Nephron progenitor cell (in vitro differentiated cells): ENCODE data around the gene MAPKAP1.

Experiments
- DNase-seq: peaks from one replicate; pipeline ENCODE4 v3.0.0; 2021
- H3K27ac Mint-ChIP-seq: 2 replicates; pipeline ENCODE4 v1.8.0; 2021; ENCODE audit warnings: mild to moderate bottlenecking, moderate library complexity, mixed read lengths
- H3K27me3 Mint-ChIP-seq: 2 replicates; pipeline ENCODE4 v1.8.0; 2021; ENCODE audit warnings: mild to moderate bottlenecking, low read depth, mixed read lengths; ENCODE audit not compliant: poor library complexity
- H3K36me3 Mint-ChIP-seq: 2 replicates; pipeline ENCODE4 v1.8.0; 2021; ENCODE audit warnings: low read depth, mixed read lengths
- H3K4me1 Mint-ChIP-seq: 2 replicates; pipeline ENCODE4 v1.8.0; 2021; ENCODE audit warnings: mixed read lengths
- H3K4me3 Mint-ChIP-seq: 2 replicates; pipeline ENCODE4 v1.8.0; 2021; ENCODE audit warnings: mild to moderate bottlenecking, moderate library complexity, mixed read lengths
- H3K9me3 Mint-ChIP-seq: 2 replicates; pipeline ENCODE4 v1.8.0; 2021; ENCODE audit warnings: mild to moderate bottlenecking, moderate library complexity, mixed read lengths
- TF ChIP-seq, protein P1 (sequence below): fragments of 200-600 bp; sonication (generic); IDR thresholded peaks from 2 replicates; pipeline ENCODE4 v1.5.0; 2021; ENCODE audit warnings: antibody characterized with exemption

MAPKAP1 gene

DNA sequence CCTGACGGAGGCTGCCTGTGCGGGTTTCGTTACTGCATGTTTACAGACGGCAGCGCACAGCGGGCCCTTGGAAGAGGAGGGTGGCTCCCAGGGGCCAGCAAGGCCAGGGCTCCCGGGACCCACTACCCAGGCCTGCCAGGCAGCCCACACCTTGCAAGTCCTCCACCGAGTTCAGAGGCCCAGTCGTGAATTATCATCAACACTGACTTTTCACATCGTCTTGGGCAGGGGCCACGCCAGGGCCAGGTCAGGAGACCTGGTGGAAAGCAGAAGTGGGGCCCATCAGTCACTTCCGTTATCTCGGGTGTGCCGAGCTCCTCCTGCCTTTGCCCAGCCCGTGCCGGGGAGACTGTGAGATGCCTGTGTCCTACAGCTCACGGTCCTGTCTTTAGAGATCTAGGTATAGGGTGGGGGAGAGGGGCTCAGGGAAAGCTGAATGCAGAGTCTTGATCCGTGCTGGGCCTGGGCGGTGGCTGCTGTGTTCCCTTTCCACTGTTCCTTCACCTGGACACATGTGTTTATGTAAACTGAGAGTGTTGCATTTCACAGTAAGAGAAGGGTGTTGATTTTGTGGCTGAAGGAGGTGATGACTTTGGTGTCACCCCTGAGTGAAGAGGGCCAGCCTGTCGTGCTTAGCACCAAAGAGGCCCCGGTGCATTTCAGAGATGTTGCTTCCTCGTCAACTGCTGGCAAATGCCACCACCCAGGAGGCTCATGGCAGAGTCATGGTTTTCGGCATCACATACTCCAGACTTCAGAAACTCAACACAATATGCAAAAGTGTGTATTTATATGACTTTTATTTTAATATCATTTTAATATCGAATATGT, 270.2 kb downstream of the MAPKAP1 start:
- Mint-ChIP-seq H3K4me3 (no peak overlapping the region), H3K27me3 (no peaks in the 10 kb centered on the region), H3K27ac (peak overlapping the region; percentile 78), H3K36me3 (no peaks in the 10 kb centered on the region), H3K4me1 (peaks cover 66% of the 10 kb centered on the region), H3K9me3 (no peaks in the 10 kb centered on the region)
- no peak for DNase-seq
- TF ChIP-seq, protein P1, sequence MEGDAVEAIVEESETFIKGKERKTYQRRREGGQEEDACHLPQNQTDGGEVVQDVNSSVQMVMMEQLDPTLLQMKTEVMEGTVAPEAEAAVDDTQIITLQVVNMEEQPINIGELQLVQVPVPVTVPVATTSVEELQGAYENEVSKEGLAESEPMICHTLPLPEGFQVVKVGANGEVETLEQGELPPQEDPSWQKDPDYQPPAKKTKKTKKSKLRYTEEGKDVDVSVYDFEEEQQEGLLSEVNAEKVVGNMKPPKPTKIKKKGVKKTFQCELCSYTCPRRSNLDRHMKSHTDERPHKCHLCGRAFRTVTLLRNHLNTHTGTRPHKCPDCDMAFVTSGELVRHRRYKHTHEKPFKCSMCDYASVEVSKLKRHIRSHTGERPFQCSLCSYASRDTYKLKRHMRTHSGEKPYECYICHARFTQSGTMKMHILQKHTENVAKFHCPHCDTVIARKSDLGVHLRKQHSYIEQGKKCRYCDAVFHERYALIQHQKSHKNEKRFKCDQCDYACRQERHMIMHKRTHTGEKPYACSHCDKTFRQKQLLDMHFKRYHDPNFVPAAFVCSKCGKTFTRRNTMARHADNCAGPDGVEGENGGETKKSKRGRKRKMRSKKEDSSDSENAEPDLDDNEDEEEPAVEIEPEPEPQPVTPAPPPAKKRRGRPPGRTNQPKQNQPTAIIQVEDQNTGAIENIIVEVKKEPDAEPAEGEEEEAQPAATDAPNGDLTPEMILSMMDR: no peak

DNA sequence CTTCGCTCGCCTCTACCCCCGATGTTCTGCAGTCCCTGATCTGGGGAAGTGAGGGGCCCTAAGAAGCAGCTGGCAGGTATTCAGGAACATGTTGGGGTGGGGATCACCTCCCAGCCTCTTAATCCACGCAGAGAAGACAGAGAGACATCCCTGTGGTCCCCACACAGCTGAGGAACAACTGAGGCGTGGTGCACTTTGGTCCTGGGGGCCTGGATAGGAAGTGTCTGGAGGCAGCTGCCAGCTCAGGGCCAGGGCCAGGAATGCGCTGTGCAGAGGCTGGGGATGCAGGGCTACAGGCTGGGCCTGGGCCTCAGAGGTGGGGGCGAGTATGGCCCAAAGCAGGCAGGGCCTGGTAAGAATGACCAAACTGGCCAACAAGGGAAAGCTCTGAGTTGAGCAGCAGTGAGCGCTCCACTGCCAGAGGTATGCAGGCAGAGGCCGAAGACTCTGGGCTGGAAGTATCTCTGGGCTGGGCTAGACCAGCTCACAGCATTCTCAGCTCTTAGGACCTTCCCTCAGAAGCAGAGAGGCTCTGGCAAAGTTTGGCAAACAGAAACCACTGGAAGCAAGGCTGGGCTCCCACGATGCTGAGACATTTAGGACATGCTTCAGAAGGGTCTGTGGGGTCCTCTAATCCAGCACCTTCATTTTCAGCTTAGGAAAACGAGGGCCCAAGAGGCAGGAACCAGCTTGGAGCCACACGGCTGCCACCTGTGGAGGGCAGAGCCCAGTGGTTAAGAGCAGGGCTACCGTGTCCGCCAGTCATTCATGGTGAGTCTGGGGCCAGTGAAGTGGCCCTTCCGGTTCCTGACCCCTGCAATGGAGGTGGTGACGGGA, 271.0 kb downstream of the MAPKAP1 start:
- TF ChIP-seq, protein P1: no peak
- H3K9me3 Mint-ChIP-seq: no peaks in the 10 kb centered on the region
- no peaks in the 10 kb centered on the region for H3K36me3 Mint-ChIP-seq
- H3K4me1 Mint-ChIP-seq: peaks cover 61% of the 10 kb centered on the region
- H3K27me3 Mint-ChIP-seq: no peaks in the 10 kb centered on the region
- no peak for DNase-seq
- H3K27ac Mint-ChIP-seq: peak overlapping the region; percentile 59
- H3K4me3 Mint-ChIP-seq: no peak overlapping the region

GRCh38 chr9:125434986-125435775, 271.8 kb downstream of the MAPKAP1 start:
- Mint-ChIP-seq H3K9me3 (no peaks in the 10 kb centered on the region), H3K4me3 (no peak overlapping the region), H3K27me3 (peaks cover 3% of the 10 kb centered on the region), H3K27ac (peak overlapping the region; percentile 59), H3K4me1 (peaks cover 59% of the 10 kb centered on the region), H3K36me3 (no peaks in the 10 kb centered on the region)
- TF ChIP-seq, protein P1: no peak
- no peak for DNase-seq

- Mint-ChIP-seq H3K27me3 (peaks cover 3% of the 10 kb centered on the region), H3K4me1 (peaks cover 58% of the 10 kb centered on the region)
- DNase-seq: no peak
Measured at GRCh38 chr9:125433461-125434011, 273.5 kb downstream of the MAPKAP1 start.

More at GRCh38 chr9:125433461-125434011, 273.5 kb downstream of the MAPKAP1 start:
- TF ChIP-seq, protein P1: no peak
- H3K4me3 Mint-ChIP-seq: no peak overlapping the region
- no peaks in the 10 kb centered on the region for H3K9me3 Mint-ChIP-seq
- H3K36me3 Mint-ChIP-seq: no peaks in the 10 kb centered on the region
- no peak overlapping the region for H3K27ac Mint-ChIP-seq
